Activated CD4-positive, alpha-beta T cell treated with anti-CD3 and anti-CD28 coated beads, Interleukin-2, amount 50 U/mL, for 16 hours (primary cell): Measurements from ENCODE around the gene IZUMO2.
A peak's percentile ranks its signal among the peaks of the same experiment; 100 is the strongest.
"Not testable (repeated sequence)": the region's sequence is repeated elsewhere in the genome, so short reads cannot be mapped to it uniquely, and the experiment has no call there.

Source experiments
- DNase-seq: peaks from one replicate; pipeline ENCODE4 v3.0.0-alpha.2; 2020

IZUMO2 gene

DNA sequence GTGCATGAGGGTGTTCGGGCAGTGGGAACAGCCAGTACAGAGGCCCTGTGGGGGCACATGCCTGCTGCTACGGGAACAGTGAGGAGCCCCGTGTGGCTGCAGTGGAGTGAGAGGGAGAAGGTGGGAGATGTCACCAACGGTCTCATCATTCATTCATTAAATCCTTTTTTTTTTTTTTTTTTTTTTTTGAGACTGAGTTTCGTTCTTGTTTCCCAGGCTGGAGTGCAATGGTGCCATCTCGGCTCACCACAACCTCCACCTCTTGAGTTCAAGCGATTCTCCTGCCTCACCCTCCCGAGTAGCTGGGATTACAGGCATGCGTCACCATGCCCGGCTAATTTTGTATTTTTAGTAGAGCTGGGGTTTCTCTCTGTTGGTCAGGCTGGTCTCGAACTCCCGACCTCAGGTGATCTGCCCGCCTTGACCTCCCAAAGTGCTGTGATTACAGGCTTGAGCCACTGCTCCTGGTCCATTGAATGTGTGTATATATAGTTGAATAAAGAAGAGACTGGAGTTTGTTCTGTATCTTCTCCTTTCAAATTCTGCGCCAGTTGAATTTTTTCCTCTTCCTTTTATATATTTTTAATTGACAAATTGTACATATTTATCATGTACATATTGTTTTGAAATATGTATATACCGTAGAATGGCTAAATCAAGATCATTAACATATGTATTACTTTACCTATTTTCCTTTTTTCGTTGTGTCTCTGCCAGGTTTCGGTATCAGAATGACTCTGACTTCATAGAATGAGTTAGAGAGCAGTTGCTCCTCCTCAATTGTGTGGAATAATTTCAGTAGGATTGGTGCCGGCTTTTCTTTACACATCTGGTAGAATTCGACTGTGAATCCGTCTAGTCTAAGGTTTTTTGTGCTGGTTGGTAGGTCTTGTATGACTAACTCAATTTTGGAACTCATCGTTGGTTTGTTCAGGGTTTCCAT lies 28.0 kb downstream of the IZUMO2 start:
- DNase-seq: peak; percentile 45

DNA sequence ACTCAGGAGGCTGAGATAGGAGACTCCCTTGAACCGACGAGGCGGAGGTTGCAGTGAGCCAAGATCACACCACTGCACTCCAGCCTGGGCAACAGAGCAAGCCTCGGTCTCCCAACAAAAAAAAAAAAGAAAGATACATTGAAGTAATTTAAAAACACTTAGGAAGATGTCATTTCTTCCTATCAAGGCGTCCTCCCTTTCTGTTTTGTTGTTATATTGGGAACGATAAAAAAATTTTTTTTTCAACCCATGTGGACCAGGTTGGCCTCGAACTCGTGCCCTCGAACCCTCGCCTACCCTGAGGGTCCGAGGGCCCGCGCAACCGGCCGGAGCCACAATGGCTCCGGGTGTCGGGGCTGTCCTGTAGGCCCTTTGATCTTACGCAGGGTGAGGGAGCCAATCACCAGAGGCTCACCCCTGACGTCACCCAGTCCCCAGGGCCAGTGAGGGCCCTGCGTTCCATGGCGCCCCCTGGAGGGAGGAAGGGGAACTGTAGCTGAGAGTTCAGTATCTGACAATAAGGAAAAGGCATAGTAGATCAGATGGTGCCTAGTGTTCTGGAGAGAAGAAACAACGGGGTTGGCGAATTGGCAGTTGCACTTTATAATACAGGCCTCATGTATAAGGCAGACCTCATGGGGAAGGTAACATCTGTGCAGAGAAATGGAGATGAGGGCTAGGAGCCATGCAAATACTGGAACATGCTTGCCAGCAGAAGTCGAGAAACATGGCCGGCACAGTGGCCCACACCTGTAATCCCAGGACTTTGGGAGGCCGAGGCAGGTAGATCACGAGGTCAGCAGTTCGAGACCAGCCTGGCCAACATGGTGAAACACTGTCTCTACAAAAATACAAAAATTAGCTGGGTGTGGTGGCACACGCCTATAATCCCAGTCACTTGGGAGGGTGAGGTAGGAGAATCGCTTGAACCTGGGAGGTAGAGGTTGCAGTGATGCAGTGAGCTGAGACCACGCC lies 29.3 kb downstream of the IZUMO2 start:
- not testable (repeated sequence) for DNase-seq

DNA sequence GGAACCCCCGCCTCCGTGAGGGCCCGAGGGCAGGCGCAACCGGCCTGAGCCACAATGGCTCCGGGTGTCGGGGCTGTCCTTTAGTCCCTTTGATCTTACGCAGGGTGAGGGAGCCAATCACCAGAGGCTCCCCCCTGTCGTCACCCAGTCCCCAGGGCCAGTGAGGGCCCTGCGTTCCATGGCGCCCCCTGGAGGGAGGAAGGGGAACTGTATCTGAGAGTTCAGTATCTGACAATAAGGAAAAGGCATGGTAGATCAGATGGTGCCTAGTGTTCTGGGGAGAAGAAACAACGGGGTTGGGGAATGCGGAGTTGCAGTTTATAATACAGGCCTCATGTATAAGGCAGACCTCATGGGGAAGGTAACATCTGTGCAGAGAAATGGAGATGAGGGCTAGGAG lies 59.1 kb downstream of the IZUMO2 start:
- not testable (repeated sequence) for DNase-seq

DNA sequence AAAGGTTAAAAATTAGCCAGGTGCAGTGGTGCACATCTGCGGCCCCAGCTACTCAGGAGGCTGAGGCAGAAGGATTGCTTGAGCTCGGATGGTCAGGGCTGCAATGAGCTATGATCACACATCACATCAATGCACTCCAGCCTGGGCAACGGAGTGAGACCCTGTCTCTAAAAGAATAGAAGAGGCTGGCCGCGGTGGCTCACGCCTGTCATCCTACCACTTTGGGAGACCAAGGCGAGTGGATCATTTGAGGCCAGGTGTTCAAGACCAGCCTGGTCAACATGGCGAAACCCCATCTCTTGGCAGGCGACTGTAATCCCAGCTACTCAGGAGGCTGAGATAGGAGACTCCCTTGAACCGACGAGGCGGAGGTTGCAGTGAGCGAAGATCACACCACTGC lies 59.7 kb downstream of the IZUMO2 start:
- DNase-seq: not testable (repeated sequence)
